HL-60/S4 treated with retinoic acid at 250 ng/mL for 4 days and 3 days (cell line): Measurements from ENCODE around the gene FLOT2.
"Not testable (repeated sequence)": the region's sequence is repeated elsewhere in the genome, so short reads cannot be mapped to it uniquely, and the experiment has no call there.

Source experiments
- in situ Hi-C: fragments of 300-500 bp; cut with MboI; formaldehyde crosslinking; loops from 2 replicates; pipeline ENCODE4 v1.7.0; 2022; ENCODE audit warnings: low sequenced_read_pairs

Gene FLOT2

GRCh38 chr17:28897769-28898526, 415 bp upstream of the FLOT2 start:
- in situ Hi-C loops, result no loop called here

GRCh38 chr17:28896491-28896883, 1.0 kb downstream of the FLOT2 start:
- in situ Hi-C loops, result no loop called here

GRCh38 chr17:28895794-28896447, 1.6 kb downstream of the FLOT2 start:
- in situ Hi-C loops, result no loop called here

GRCh38 chr17:28893248-28894183, 4.0 kb downstream of the FLOT2 start:
- in situ Hi-C loops, result not testable (repeated sequence)

- in situ Hi-C loops, result no loop called here
These were observed 5.5 kb downstream of the FLOT2 start for GRCh38 chr17:28892024-28892423.

GRCh38 chr17:28891201-28891600, 6.3 kb downstream of the FLOT2 start:
- in situ Hi-C loops, result no loop called here

- in situ Hi-C loops, result no loop called here
These were observed 7.5 kb downstream of the FLOT2 start for GRCh38 chr17:28889996-28890395.

GRCh38 chr17:28888832-28889231, 8.7 kb downstream of the FLOT2 start:
- in situ Hi-C loops, result no loop called here

GRCh38 chr17:28887871-28888471, 9.6 kb downstream of the FLOT2 start:
- in situ Hi-C loops, result no loop called here

GRCh38 chr17:28885951-28886350, 11.6 kb downstream of the FLOT2 start:
- in situ Hi-C loops, result no loop called here

GRCh38 chr17:28885363-28885762, 12.2 kb downstream of the FLOT2 start:
- in situ Hi-C loops, result no loop called here

- in situ Hi-C loops, result no loop called here
These were observed 13.4 kb downstream of the FLOT2 start for GRCh38 chr17:28883967-28884702.

- in situ Hi-C loops, result no loop called here
These were observed 15.2 kb downstream of the FLOT2 start for GRCh38 chr17:28882154-28882895.

- in situ Hi-C loops, result no loop called here
These were observed 15.9 kb downstream of the FLOT2 start for GRCh38 chr17:28881533-28882056.

- in situ Hi-C loops, result no loop called here
These were observed 17.0 kb downstream of the FLOT2 start for GRCh38 chr17:28880572-28880945.

GRCh38 chr17:28879886-28880571, 17.5 kb downstream of the FLOT2 start:
- in situ Hi-C loops, result no loop called here

- in situ Hi-C loops, result no loop called here
These were observed 18.6 kb downstream of the FLOT2 start for GRCh38 chr17:28878981-28879380.

GRCh38 chr17:28878158-28878910, 19.2 kb downstream of the FLOT2 start:
- in situ Hi-C loops, result no loop called here
